NCI-H526 treated with DMSO at 0.1 percent for 48 hours (cell line): ENCODE results near the gene ARSH.
"Not testable (repeated sequence)": the region's sequence is repeated elsewhere in the genome, so short reads cannot be mapped to it uniquely, and the experiment has no call there.

ENCODE experiments used
- DNase-seq: peaks from one replicate; lab custom pipeline; 2025; lab: John Stamatoyannopoulos, UW

The ARSH gene

GRCh38 chrX:3037218-3037617 lies 30.9 kb downstream of the ARSH start:
- DNase-seq = no peak

- DNase-seq = no peak
These were observed 37.9 kb downstream of the ARSH start for GRCh38 chrX:3044196-3044595.

- no peak for DNase-seq
These were observed 38.3 kb downstream of the ARSH start for GRCh38 chrX:3044671-3045070.

GRCh38 chrX:3046253-3047240 lies 40.2 kb downstream of the ARSH start:
- no peak for DNase-seq

GRCh38 chrX:3050523-3051175 lies 44.3 kb downstream of the ARSH start:
- DNase-seq = not testable (repeated sequence)

GRCh38 chrX:3052860-3053259 lies 46.5 kb downstream of the ARSH start:
- no peak for DNase-seq

- DNase-seq = no peak
These were observed 60.2 kb downstream of the ARSH start for GRCh38 chrX:3066555-3066954.

GRCh38 chrX:3075959-3076358 lies 69.6 kb downstream of the ARSH start:
- DNase-seq = no peak

- DNase-seq = no peak
These were observed 70.2 kb downstream of the ARSH start for GRCh38 chrX:3076416-3076991.
